ENCODE results near the gene TGM2.

GRCh38 chr20:38078084-38078483 lies 87.0 kb downstream of the TGM2 start:
- TF ChIP-seq CTCF (IDR thresholded peaks at IDR 0.05) (no peak), POLR2A (IDR thresholded peaks at IDR 0.05) (no peak)

All from esophagus squamous epithelium (tissue), 4 donors.